D341Med (cell line): ENCODE data around the gene KIF1A.
"Not testable (repeated sequence)": the region's sequence is repeated elsewhere in the genome, so short reads cannot be mapped to it uniquely, and the experiment has no call there.

ENCODE experiments used
- DNase-seq: peaks from one replicate; pipeline ENCODE4 v3.0.0; 2012; ENCODE audit warnings: low spot score

KIF1A gene

GRCh38 chr2:240846873-240847595, 27.0 kb upstream of the KIF1A start:
- DNase-seq: no peak

- not testable (repeated sequence) for DNase-seq
These were observed 26.3 kb upstream of the KIF1A start for GRCh38 chr2:240846309-240846708.

GRCh38 chr2:240840435-240841060, 20.5 kb upstream of the KIF1A start:
- peak; percentile 75 for DNase-seq

- DNase-seq: no peak
These were observed 19.4 kb upstream of the KIF1A start for GRCh38 chr2:240839152-240840143.

GRCh38 chr2:240837621-240838020, 17.6 kb upstream of the KIF1A start:
- no peak for DNase-seq

- DNase-seq: no peak
These were observed 16.9 kb upstream of the KIF1A start for GRCh38 chr2:240836781-240837467.

GRCh38 chr2:240835528-240835927, 15.5 kb upstream of the KIF1A start:
- DNase-seq: no peak

GRCh38 chr2:240834377-240834975, 14.5 kb upstream of the KIF1A start:
- no peak for DNase-seq

GRCh38 chr2:240833724-240834285, 13.8 kb upstream of the KIF1A start:
- no peak for DNase-seq

- DNase-seq: no peak
These were observed 13.0 kb upstream of the KIF1A start for GRCh38 chr2:240832921-240833494.

GRCh38 chr2:240832205-240832727, 12.2 kb upstream of the KIF1A start:
- DNase-seq: peak; percentile 98

- DNase-seq: no peak
These were observed 11.7 kb upstream of the KIF1A start for GRCh38 chr2:240831594-240832204.

- DNase-seq: no peak
These were observed 5.5 kb upstream of the KIF1A start for GRCh38 chr2:240825476-240825875.

- no peak for DNase-seq
These were observed 3.7 kb upstream of the KIF1A start for GRCh38 chr2:240823449-240824336.

GRCh38 chr2:240822280-240822847, 2.3 kb upstream of the KIF1A start:
- DNase-seq: no peak

GRCh38 chr2:240821429-240821778, 1.4 kb upstream of the KIF1A start:
- no peak for DNase-seq

GRCh38 chr2:240820607-240821428, 799 bp upstream of the KIF1A start:
- peak; percentile 77 for DNase-seq
